ENCODE measurements around the gene RNF166. TPM values are rescaled to one million over a fixed set of nuclear protein-coding genes. Genes with fewer than 3 reads are reported as not detected.

The RNF166 gene
- total RNA-seq, 1 experiment from 2014 or later = 9.6 TPM

- in situ Hi-C loops (cut with HindIII; ENCODE audit: low pct_unique_long_range_greater_than_20kb, low sequenced_read_pairs) = no loop called here
These were observed 51.7 kb downstream of the RNF166 start for GRCh38 chr16:88654363-88655052.

GRCh38 chr16:88653596-88654362 is 52.4 kb downstream of the RNF166 start:
- in situ Hi-C loops (cut with HindIII; ENCODE audit: low pct_unique_long_range_greater_than_20kb, low sequenced_read_pairs) = no loop called here
- DNase-seq (ENCODE audit: low read depth, low spot score) = no peak

More at GRCh38 chr16:88654363-88655052, 51.7 kb downstream of the RNF166 start:
- DNase-seq (ENCODE audit: low read depth, low spot score) = no peak

- DNase-seq (ENCODE audit: low read depth, low spot score) = no peak
- in situ Hi-C loops (cut with HindIII; ENCODE audit: low pct_unique_long_range_greater_than_20kb, low sequenced_read_pairs) = no loop called here
These were observed 53.1 kb downstream of the RNF166 start for GRCh38 chr16:88653101-88653500.

- DNase-seq (ENCODE audit: low read depth, low spot score) = no peak
- in situ Hi-C loops (cut with HindIII; ENCODE audit: low pct_unique_long_range_greater_than_20kb, low sequenced_read_pairs) = no loop called here
These were observed 53.5 kb downstream of the RNF166 start for GRCh38 chr16:88652762-88653063.

GRCh38 chr16:88651989-88652761 is 54.0 kb downstream of the RNF166 start:
- in situ Hi-C loops (cut with HindIII; ENCODE audit: low pct_unique_long_range_greater_than_20kb, low sequenced_read_pairs) = no loop called here
- no peak for DNase-seq (ENCODE audit: low read depth, low spot score)

GRCh38 chr16:88651276-88651988 is 54.8 kb downstream of the RNF166 start:
- in situ Hi-C loops (cut with HindIII; ENCODE audit: low pct_unique_long_range_greater_than_20kb, low sequenced_read_pairs) = no loop called here
- no peak for DNase-seq (ENCODE audit: low read depth, low spot score)

GRCh38 chr16:88650749-88651275 is 55.4 kb downstream of the RNF166 start, which contains the start of gene CYBA:
Gene CYBA (minus strand): TSS chr16:88651053. CDS start chr16:88651013, 40 bp downstream.
- in situ Hi-C loops (cut with HindIII; ENCODE audit: low pct_unique_long_range_greater_than_20kb, low sequenced_read_pairs) = no loop called here
- no peak for DNase-seq (ENCODE audit: low read depth, low spot score)

- in situ Hi-C loops (cut with HindIII; ENCODE audit: low pct_unique_long_range_greater_than_20kb, low sequenced_read_pairs) = no loop called here
- DNase-seq (ENCODE audit: low read depth, low spot score) = no peak
These were observed 56.1 kb downstream of the RNF166 start for GRCh38 chr16:88649924-88650748.

- in situ Hi-C loops (cut with HindIII; ENCODE audit: low pct_unique_long_range_greater_than_20kb, low sequenced_read_pairs) = no loop called here
- no peak for DNase-seq (ENCODE audit: low read depth, low spot score)
These were observed 56.8 kb downstream of the RNF166 start for GRCh38 chr16:88649195-88649923.

- no peak for DNase-seq (ENCODE audit: low read depth, low spot score)
- in situ Hi-C loops (cut with HindIII; ENCODE audit: low pct_unique_long_range_greater_than_20kb, low sequenced_read_pairs) = no loop called here
These were observed 58.8 kb downstream of the RNF166 start for GRCh38 chr16:88647178-88648070.

Other genes starting within 250 kb of the RNF166 start
- 5.9 and 10.4 TPM in 2 replicates for gene ZC3H18, start 136.0 kb downstream of the RNF166 start, total RNA-seq (2014; rRNA removed; shearing (Covaris generic))
- not detected in 2 replicates for gene IL17C, start 67.8 kb downstream of the RNF166 start, total RNA-seq (2014; rRNA removed; shearing (Covaris generic))
- 34.2 and 41.9 TPM in 2 replicates for gene CYBA, start 55.4 kb downstream of the RNF166 start, total RNA-seq (2014; rRNA removed; shearing (Covaris generic))
- gene MVD, start 43.3 kb downstream of the RNF166 start, total RNA-seq (2014; rRNA removed; shearing (Covaris generic)) = 11.6 and 13.0 TPM in 2 replicates
- not detected in 2 replicates for gene SNAI3, start 19.9 kb downstream of the RNF166 start, total RNA-seq (2014; rRNA removed; shearing (Covaris generic))
- gene CTU2, start 95 bp upstream of the RNF166 start, total RNA-seq (2014; rRNA removed; shearing (Covaris generic)) = 15.1 and 15.5 TPM in 2 replicates
- gene PIEZO1, start 78.8 kb upstream of the RNF166 start, total RNA-seq (2014; rRNA removed; shearing (Covaris generic)) = 44.1 and 48.7 TPM in 2 replicates
- 13.8 and 17.4 TPM in 2 replicates for gene CDT1, start 97.4 kb upstream of the RNF166 start, total RNA-seq (2014; rRNA removed; shearing (Covaris generic))
- 209 and 226 TPM in 2 replicates for gene APRT, start 105.5 kb upstream of the RNF166 start, total RNA-seq (2014; rRNA removed; shearing (Covaris generic))
- gene GALNS, start 150.5 kb upstream of the RNF166 start, total RNA-seq (2014; rRNA removed; shearing (Covaris generic)) = 15.2 and 15.4 TPM in 2 replicates
- gene TRAPPC2L, start 150.7 kb upstream of the RNF166 start, total RNA-seq (2014; rRNA removed; shearing (Covaris generic)) = 79.3 and 86.0 TPM in 2 replicates
- not detected in 2 replicates for gene PABPN1L, start 160.3 kb upstream of the RNF166 start, total RNA-seq (2014; rRNA removed; shearing (Covaris generic))

Data from SK-MEL-5 (cell line).